OCI-LY3 (cell line): ENCODE measurements around the gene BCL11B.

Experiments used
- CTCF ChIP-seq: fragments of 200-600, 300-600 bp; sonication (generic); IDR thresholded peaks from 2 replicates; pipeline ENCODE4 v1.5.1; 2014; ENCODE audit warnings: antibody characterized with exemption, low read length, low read depth
- EZH2phosphoT487 ChIP-seq: fragments of 200-600 bp; shearing (Covaris generic); IDR thresholded peaks from 2 replicates; pipeline ENCODE4 v1.6.1; 2018; ENCODE audit warnings: antibody characterized with exemption, mixed run types, low read depth

DNA sequence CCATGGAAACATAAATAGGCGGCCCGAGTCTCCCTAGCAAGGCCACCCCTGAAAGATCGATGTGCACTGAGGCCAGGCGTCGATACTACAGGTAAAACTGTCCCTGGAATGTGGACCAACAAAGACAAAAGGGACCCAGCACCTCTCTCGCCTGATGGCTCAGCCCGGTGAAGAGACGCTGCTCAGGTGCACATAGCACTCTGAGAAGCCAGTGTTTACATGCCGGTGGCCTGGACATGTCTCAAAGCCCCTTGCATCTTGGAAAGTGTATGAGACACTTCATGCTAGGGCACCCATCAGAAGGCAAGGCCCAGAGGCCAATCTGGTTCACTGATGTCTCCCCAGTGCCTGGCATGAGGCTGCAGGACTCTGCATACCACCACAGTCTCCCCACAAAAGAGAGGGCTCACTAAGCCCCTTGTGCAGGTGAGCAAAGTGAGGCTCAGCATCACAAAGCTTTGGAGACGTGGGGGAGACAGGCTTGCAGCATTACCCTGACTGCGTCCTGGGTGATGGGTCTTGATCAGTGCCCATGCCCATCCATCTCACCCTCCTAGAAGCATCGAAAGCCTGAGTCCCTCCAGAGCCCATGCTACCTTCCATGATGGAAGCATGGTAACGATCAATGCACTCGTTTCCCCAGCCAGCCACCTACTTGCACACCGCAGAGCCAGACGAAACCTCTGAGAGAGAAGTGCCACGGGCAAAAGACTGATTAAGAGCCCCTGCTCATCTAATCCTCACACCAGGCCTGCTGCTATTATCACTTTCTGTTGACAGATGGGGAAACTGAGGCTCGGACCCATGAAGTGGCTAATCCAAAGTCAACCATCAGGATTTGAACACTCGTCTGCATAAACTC, 16.1 kb downstream of the BCL11B start:
- no peak for TF ChIP-seq CTCF
- TF ChIP-seq EZH2phosphoT487, result no peak
